HepG2 (cell line): Measurements from ENCODE around the gene TCFL5. TPM values are rescaled to one million over a fixed set of nuclear protein-coding genes. Genes with fewer than 3 reads are reported as not detected.

Experiments used
- CENPT ChIP-seq: sonication (generic); formaldehyde crosslinking; IDR thresholded peaks from 2 replicates; pipeline ENCODE4 v1.8.0; 2022; ENCODE audit warnings: low read depth, mild to moderate bottlenecking, moderate library complexity, missing genetic modification reagents
- CREB1 ChIP-seq, 2 experiments: fragments of 450-650 bp in 1 of 2; IDR thresholded peaks; 2 replicates each; pipeline ENCODE4 v1.6.1; 2016 to 2017; ENCODE audit warnings: control low read depth in 1 of 2, mild to moderate bottlenecking in 1 of 2, missing compliant biosample characterization in 1 of 2, missing genetic modification characterization in 1 of 2
- CREBL2 ChIP-seq: sonication (generic); formaldehyde crosslinking; IDR thresholded peaks from 2 replicates; pipeline ENCODE4 v1.8.1; 2023; ENCODE audit warnings: missing genetic modification reagents, mild to moderate bottlenecking, borderline replicate concordance
- ETV5 ChIP-seq: IDR thresholded peaks from 2 replicates; pipeline ENCODE4 v1.6.1; 2018; ENCODE audit warnings: missing biosample characterization, missing genetic modification reagents, inconsistent platforms, borderline replicate concordance
- ISL2 ChIP-seq: sonication (generic); formaldehyde crosslinking; IDR thresholded peaks from 2 replicates; pipeline ENCODE4 v1.5.0; 2020; ENCODE audit warnings: missing genetic modification reagents
- JARID2 ChIP-seq: sonication (generic); formaldehyde crosslinking; IDR thresholded peaks from 2 replicates; pipeline ENCODE4 v1.8.1; 2023; ENCODE audit warnings: missing genetic modification reagents, inconsistent platforms; ENCODE audit not compliant: insufficient replicate concordance
- KLF12 ChIP-seq: sonication (generic); formaldehyde crosslinking; IDR thresholded peaks from 2 replicates; pipeline ENCODE4 v1.4.0; 2020; ENCODE audit warnings: missing genetic modification reagents, borderline replicate concordance
- MATR3 ChIP-seq: sonication (generic); formaldehyde crosslinking; IDR thresholded peaks from 2 replicates; pipeline ENCODE4 v1.4.0; 2020; ENCODE audit warnings: missing genetic modification reagents
- MED13 ChIP-seq: sonication (generic); formaldehyde crosslinking; IDR thresholded peaks from 2 replicates; pipeline ENCODE4 v1.5.0; 2020; ENCODE audit warnings: missing genetic modification reagents
- MIXL1 ChIP-seq: IDR thresholded peaks from 2 replicates; pipeline ENCODE4 v1.6.1; 2016
- MTF2 ChIP-seq: sonication (generic); formaldehyde crosslinking; IDR thresholded peaks from 2 replicates; pipeline ENCODE4 v1.5.0; 2020; ENCODE audit warnings: missing genetic modification reagents, borderline replicate concordance
- NFIB ChIP-seq: sonication (generic); formaldehyde crosslinking; IDR thresholded peaks from 2 replicates; pipeline ENCODE4 v1.9.0; 2021; ENCODE audit warnings: missing genetic modification reagents, mild to moderate bottlenecking, borderline replicate concordance
- RELA ChIP-seq: sonication (generic); formaldehyde crosslinking; IDR thresholded peaks from 2 replicates; pipeline ENCODE4 v1.4.0; 2020; ENCODE audit warnings: missing genetic modification reagents
- RFXAP ChIP-seq: sonication (generic); formaldehyde crosslinking; IDR thresholded peaks from 2 replicates; pipeline ENCODE4 v1.4.0; 2020; ENCODE audit warnings: missing genetic modification reagents, borderline replicate concordance
- SMAD9 ChIP-seq: sonication (generic); formaldehyde crosslinking; IDR thresholded peaks from 2 replicates; pipeline ENCODE4 v1.5.1; 2020; ENCODE audit warnings: mild to moderate bottlenecking, missing genetic modification reagents
- SNAI1 ChIP-seq: sonication (generic); formaldehyde crosslinking; IDR thresholded peaks from 2 replicates; pipeline ENCODE4 v1.5.0; 2020; ENCODE audit warnings: mild to moderate bottlenecking, missing genetic modification reagents, borderline replicate concordance
- SRSF1 ChIP-seq: fragments of 200-400 bp; formaldehyde crosslinking; optimal IDR thresholded peaks from 2 replicates; pipeline ENCODE3; 2017; ENCODE audit warnings: mild to moderate bottlenecking, low read depth, low read length, moderate library complexity
- TCF7L2 ChIP-seq: IDR thresholded peaks from 2 replicates; pipeline ENCODE4 v1.6.1; 2011; ENCODE audit warnings: mild to moderate bottlenecking, low read depth, low read length, moderate library complexity
- ZBTB33 ChIP-seq: sonication (generic); formaldehyde crosslinking; IDR thresholded peaks from 2 replicates; pipeline ENCODE4 v1.4.0; 2020; ENCODE audit warnings: missing genetic modification reagents
- ZKSCAN8 ChIP-seq: IDR thresholded peaks from 2 replicates; pipeline ENCODE4 v1.6.1; 2016; ENCODE audit warnings: borderline replicate concordance, missing genetic modification reagents, missing compliant biosample characterization
- ZNF18 ChIP-seq: sonication (generic); formaldehyde crosslinking; IDR thresholded peaks from 2 replicates; pipeline ENCODE4 v1.8.0; 2022; ENCODE audit warnings: mild to moderate bottlenecking, missing genetic modification reagents; ENCODE audit not compliant: insufficient replicate concordance
- ZNF207 ChIP-seq: fragments of 450-650 bp; IDR thresholded peaks from 2 replicates; pipeline ENCODE4 v1.6.1; 2016; ENCODE audit warnings: antibody characterized with exemption, borderline replicate concordance
- ZNF276 ChIP-seq: sonication (generic); formaldehyde crosslinking; IDR thresholded peaks from 2 replicates; pipeline ENCODE4 v1.4.0; 2020; ENCODE audit warnings: mild to moderate bottlenecking, low read depth, missing genetic modification reagents
- ZNF572 ChIP-seq: sonication (generic); formaldehyde crosslinking; IDR thresholded peaks from 2 replicates; pipeline ENCODE4 v1.5.1; 2020; ENCODE audit warnings: mild to moderate bottlenecking, missing genetic modification reagents
- ZNF737 ChIP-seq: sonication (generic); formaldehyde crosslinking; IDR thresholded peaks from 2 replicates; pipeline ENCODE4 v1.5.0; 2020; ENCODE audit warnings: missing genetic modification reagents, mild to moderate bottlenecking, borderline replicate concordance
- polyA plus RNA-seq, 8 experiments: library from polyadenylated mRNA; depleted of rRNA in 3 of 8; stranded (reverse) in 7 of 8; unstranded in 1 of 8; fragments of >200 nt; fragmentation: Illumina TruSeq in 4 of 8; extraction: Trizol in 4 of 8; gene quantifications; 2 replicates each; pipeline versions ENCODE4 v1.2.1 to v1.2.3, GENCODE V29; 2011 to 2016; ENCODE audit warnings: low read depth in 4 of 8, missing spikeins in 1 of 8, mixed read lengths in 1 of 8; ENCODE audit not compliant: insufficient read depth in 1 of 8
- total RNA-seq, 5 experiments: library from RNA; depleted of rRNA; stranded (reverse); fragments of >200 nt; fragmentation: Illumina TruSeq; extraction: Trizol; gene quantifications; 2 replicates each; pipeline ENCODE4 v1.2.3, GENCODE V29; 2016; ENCODE audit warnings: low read depth in 1 of 5

The TCFL5 gene
- total and polyA plus RNA-seq, 2 of the 13 experiments (the other 11 are each of a cell fraction or from before 2014, with no cell fraction given), result 14.8 to 20.0 TPM

GRCh38 chr20:62900052-62900691 lies 38.5 kb upstream of the TCFL5 start (continued):
- peak; percentile 34 for TF ChIP-seq ZBTB33 (CRISPR knock-in tag)
- peak; percentile 59; the same call in 1 of the 2 replicates for TF ChIP-seq SNAI1
- no peak for TF ChIP-seq RELA (CRISPR knock-in tag)
- TF ChIP-seq ZNF572, result peak; percentile 85
- peak; percentile 22 for TF ChIP-seq ZNF18 (CRISPR knock-in tag)
- TF ChIP-seq TCF7L2, result no peak
- TF ChIP-seq CREBL2 (CRISPR knock-in tag), result no peak
- TF ChIP-seq ZNF207, result no peak
- TF ChIP-seq NFIB (CRISPR knock-in tag), result 0 out of 2 replicates have a peak, but pooled peaks have one; percentile 76
- 0 out of 2 replicates have a peak, but pooled peaks have one; percentile 32 for TF ChIP-seq SMAD9 (CRISPR knock-in tag)
- TF ChIP-seq KLF12 (CRISPR knock-in tag), result peak; percentile 95; the same call in 1 of the 2 replicates
- TF ChIP-seq ISL2 (CRISPR knock-in tag), result peak; percentile 83
- TF ChIP-seq RFXAP (CRISPR knock-in tag), result peak; percentile 90
- no peak for TF ChIP-seq CREB1 (IDR thresholded peaks at IDR 0.05)
- TF ChIP-seq CREB1 (CRISPR knock-in tag; IDR thresholded peaks at IDR 0.05), result no peak
- TF ChIP-seq JARID2, result no peak
- no peak; the same call in 1 of the 2 replicates for TF ChIP-seq ZNF737
- 0 out of 2 replicates have a peak, but pooled peaks have one; percentile 12 for TF ChIP-seq MTF2
- peak; percentile 43; the same call in 1 of the 2 replicates for TF ChIP-seq ZKSCAN8 (CRISPR knock-in tag)
- no peak for TF ChIP-seq MATR3
- TF ChIP-seq SRSF1, result peak; percentile 79
- peak; percentile 58; the same call in 1 of the 2 replicates for TF ChIP-seq CENPT
- peak; percentile 83; the same call in 1 of the 2 replicates for TF ChIP-seq MIXL1 (CRISPR knock-in tag)
- TF ChIP-seq ZNF276 (CRISPR knock-in tag), result no peak; the same call in 1 of the 2 replicates
- peak; percentile 56; the same call in 1 of the 2 replicates for TF ChIP-seq MED13 (CRISPR knock-in tag)
- TF ChIP-seq ETV5 (CRISPR knock-in tag), result no peak; the same call in 1 of the 2 replicates
